Transverse colon (tissue), 3 donors: ENCODE results near the gene CHST3.

Source experiments
- EP300 ChIP-seq: sonication (generic); formaldehyde crosslinking; IDR thresholded peaks from one replicate; pipeline ENCODE4 v1.6.1; 2017; ENCODE audit warnings: antibody characterized with exemption, low read depth
- POLR2A ChIP-seq: fragments of 450-650 bp; IDR thresholded peaks from one replicate; pipeline ENCODE4 v1.6.1; 2016; ENCODE audit warnings: antibody characterized with exemption, mild to moderate bottlenecking, moderate library complexity
- TF ChIP-seq, protein P1 (sequence below), 5 experiments: fragments of 200-600 bp in 3 of 5; fragments of 450-650 bp in 2 of 5; sonication (generic) in 3 of 5; IDR thresholded peaks; 1 replicate in 2 of 5; 2 replicates in 3 of 5; pipeline ENCODE4 v1.5.1; 2016 to 2017; ENCODE audit warnings: antibody characterized with exemption in 5 of 5, inconsistent platforms in 3 of 5, mild to moderate bottlenecking in 2 of 5, moderate library complexity in 1 of 5

DNA sequence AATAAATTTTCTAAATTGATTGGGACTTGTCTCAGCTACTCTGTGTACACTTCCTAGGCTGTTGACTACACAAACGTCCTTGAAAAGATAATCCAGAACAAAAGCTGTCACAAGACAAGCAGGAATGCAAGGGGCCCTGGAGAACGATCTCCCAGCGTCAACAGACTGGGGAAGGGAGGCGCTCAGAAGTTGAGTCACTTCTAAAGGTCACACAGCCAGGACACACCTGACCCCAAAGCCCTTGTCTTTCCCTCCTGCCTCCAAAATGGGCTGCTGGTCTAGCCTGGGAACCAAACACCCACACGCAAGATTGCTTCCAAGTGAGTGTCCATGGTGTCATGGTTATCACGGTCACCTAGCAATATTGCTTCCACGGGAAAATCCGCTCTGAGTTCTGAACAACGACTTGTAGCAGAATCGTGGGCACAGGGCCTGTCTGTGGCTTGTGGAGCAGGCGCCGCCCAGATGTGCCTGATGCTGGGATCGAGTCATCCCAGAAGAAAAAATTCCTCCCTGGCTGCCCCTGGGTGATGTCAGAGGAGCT is 74.3 kb downstream of the CHST3 start:
- TF ChIP-seq POLR2A (no peak), EP300 (no peak)
- TF ChIP-seq, protein P1, sequence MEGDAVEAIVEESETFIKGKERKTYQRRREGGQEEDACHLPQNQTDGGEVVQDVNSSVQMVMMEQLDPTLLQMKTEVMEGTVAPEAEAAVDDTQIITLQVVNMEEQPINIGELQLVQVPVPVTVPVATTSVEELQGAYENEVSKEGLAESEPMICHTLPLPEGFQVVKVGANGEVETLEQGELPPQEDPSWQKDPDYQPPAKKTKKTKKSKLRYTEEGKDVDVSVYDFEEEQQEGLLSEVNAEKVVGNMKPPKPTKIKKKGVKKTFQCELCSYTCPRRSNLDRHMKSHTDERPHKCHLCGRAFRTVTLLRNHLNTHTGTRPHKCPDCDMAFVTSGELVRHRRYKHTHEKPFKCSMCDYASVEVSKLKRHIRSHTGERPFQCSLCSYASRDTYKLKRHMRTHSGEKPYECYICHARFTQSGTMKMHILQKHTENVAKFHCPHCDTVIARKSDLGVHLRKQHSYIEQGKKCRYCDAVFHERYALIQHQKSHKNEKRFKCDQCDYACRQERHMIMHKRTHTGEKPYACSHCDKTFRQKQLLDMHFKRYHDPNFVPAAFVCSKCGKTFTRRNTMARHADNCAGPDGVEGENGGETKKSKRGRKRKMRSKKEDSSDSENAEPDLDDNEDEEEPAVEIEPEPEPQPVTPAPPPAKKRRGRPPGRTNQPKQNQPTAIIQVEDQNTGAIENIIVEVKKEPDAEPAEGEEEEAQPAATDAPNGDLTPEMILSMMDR (IDR thresholded peaks at IDR 0.05), result no peak
